ENCODE data around the gene YAF2.
A peak's percentile ranks its signal among the peaks of the same experiment; 100 is the strongest.

The YAF2 gene

DNA sequence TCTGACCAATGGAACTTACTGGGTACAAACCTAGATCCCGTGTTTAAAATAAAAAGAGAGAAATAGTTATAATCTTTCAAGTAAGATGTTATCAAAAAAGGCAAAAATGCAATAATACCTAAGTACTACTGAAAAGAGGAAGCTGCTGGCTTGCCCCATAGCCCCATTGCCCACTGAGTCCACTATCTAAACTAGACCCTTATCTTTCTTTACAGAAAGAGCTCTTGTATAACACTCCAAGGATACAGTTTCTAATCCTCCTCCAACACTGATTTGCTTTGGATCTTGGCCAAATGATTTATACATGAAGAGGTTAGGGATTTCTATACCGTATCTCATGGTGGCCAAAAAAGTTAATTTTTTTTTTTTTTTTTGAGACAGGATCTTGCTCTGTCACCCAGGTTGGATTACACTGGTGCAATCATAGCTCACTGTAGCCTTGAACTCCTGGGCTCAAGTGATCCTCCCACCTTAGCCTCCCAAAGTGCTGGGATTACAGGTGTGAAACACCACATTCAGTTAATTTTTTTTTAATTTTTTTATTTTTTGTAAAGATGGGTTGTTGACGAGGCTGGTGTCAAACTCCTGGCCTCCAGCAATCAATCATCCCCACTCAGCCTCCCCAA, 96.0 kb downstream of the YAF2 start:
- DNase-seq: no peak

- no peak for DNase-seq
Measured at GRCh38 chr12:42140901-42141300, 97.1 kb downstream of the YAF2 start.

GRCh38 chr12:42135259-42135814, 102.7 kb downstream of the YAF2 start:
- no peak for DNase-seq

DNA sequence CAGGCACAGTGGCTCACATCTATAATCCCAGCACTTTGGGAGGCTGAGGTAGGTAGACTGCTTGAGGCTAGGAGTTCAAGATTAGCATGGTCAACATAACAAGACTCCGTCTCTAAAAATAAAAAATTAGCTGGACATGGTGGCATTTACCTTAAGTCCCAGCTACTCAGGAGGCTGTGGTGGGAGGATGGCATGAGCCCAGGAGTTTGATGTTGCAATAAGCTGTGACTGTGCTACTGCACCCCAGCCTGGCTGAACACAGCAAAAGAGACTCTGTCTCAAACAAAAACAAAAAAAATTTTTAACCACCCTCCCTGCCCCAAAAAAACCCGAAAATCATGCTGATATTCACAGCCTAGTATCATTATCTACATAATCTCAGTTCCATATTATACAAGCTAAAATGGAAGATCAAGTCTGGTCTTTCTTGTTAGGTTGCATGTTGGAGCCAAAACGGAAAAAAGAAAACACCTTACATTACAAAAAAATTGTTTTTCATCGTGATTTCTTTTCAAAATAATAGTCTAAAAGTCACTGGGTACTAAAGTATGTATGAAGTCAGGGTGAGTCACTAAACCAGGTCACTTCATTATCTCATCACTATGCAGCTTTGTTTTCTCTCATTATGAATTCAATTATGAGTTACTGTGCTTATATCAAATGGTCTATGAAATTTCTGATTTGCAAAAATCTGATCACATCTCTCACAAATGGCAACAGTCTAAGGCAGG, 107.2 kb downstream of the YAF2 start:
- no peak for DNase-seq

DNA sequence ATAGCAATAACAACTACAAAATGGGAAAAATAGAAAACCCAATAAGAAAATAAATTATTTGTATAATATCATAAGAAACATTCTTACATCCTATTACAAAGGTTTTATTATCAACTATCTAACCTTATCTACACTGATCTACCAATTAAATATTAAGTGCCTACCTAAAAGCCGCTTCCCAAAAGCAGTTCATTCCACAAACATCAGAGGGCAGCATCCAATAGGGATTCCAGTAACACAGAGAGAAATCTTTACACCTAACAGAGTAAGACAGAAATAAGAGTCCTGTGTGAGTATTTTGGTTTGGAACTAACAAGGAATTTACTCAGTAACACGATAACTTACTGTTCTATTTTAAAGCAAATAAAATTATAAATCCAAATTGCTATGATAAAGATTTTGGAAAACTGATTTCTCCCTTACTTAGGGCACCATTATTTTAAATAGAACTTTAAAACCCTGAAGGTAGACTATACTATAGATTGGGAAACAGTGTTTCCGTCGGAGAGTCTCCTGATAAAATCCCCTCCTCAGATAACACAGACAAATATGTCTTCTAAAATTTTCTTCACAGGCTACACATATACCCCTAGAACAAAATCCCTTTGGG, 108.3 kb downstream of the YAF2 start:
- peak; percentile 3 to 46 for DNase-seq

- DNase-seq: no peak
Measured at GRCh38 chr12:42128888-42129287, 109.2 kb downstream of the YAF2 start.

GRCh38 chr12:42128327-42128726, 109.7 kb downstream of the YAF2 start:
- DNase-seq: no peak

- DNase-seq: no peak
Measured at GRCh38 chr12:42126963-42127362, 111.1 kb downstream of the YAF2 start.

- DNase-seq: no peak
Measured at GRCh38 chr12:42125388-42125767, 112.7 kb downstream of the YAF2 start.

GRCh38 chr12:42124764-42125387, 113.2 kb downstream of the YAF2 start:
- no peak for DNase-seq

GRCh38 chr12:42119085-42119633, 118.9 kb downstream of the YAF2 start:
- DNase-seq: no peak

- DNase-seq: no peak
Measured at GRCh38 chr12:42118136-42118879, 119.7 kb downstream of the YAF2 start.

- no peak for DNase-seq
Measured at GRCh38 chr12:42109031-42109430, 129.0 kb downstream of the YAF2 start.
